Mononuclear cell (primary cell): Measurements from ENCODE around the gene NACC2. TPM values are rescaled to one million over a fixed set of nuclear protein-coding genes. Genes with fewer than 3 reads are reported as not detected.

Source experiments
- H3K27me3 ChIP-seq: 2 replicates; pipeline ENCODE4 v1.6.0; 2011; ENCODE audit warnings: low read length, control low read depth; ENCODE audit not compliant: insufficient read depth
- H3K4me1 ChIP-seq: 2 replicates; pipeline ENCODE4 v1.5.1; 2011; ENCODE audit warnings: mild to moderate bottlenecking, low read length, control low read depth; ENCODE audit not compliant: insufficient read depth
- H3K4me3 ChIP-seq: 2 replicates; pipeline ENCODE4 v1.5.1; 2011; ENCODE audit warnings: mild to moderate bottlenecking, low read length, moderate library complexity
- H3K9me3 ChIP-seq: 2 replicates; pipeline ENCODE4 v1.5.1; 2011; ENCODE audit warnings: low read depth, mild to moderate bottlenecking, control low read depth, low read length
- total RNA-seq: library from RNA; depleted of rRNA; stranded (reverse); fragments of >200 nt; gene quantifications from one replicate; pipeline ENCODE4 v1.2.3, GENCODE V29; 2012

Gene NACC2
- total RNA-seq, 1 donor, result 9.2 TPM

DNA sequence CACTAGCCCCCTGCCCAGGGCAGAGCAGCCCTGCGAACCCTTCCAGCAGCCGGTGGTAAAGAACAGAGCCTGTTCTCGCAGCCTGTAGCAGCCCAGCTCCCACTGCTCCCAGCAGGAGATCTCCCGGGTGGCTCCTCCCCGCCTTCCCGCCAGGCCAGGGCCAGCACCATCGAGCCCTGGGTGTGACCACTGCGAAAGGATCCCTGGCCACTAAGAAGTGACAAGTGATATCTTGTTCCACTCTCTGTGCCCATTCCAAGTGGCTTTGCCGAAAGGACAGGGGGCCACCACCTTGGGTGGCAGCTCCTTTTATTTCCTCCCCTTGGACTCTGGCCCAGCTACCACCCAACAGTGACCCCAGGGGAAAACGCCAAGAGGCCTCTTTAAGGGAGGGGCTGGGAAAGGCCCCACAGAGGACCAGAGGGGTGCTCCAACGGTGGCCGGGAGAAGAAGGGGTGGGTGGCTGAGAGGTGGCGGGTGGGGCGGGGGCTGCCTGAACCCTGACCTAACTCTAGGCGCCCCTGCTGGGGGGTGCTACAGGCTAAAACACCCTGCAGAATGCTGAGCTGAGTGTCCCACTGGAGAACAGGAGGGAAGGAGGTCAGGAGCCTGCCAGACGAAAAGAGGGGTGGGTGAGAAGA is 1.6 kb downstream of the NACC2 start:
- peak overlapping the region; percentile 49 for H3K4me3 ChIP-seq
- H3K27me3 ChIP-seq, result no peaks in the 10 kb centered on the region
- H3K4me1 ChIP-seq, result peaks cover 52% of the 10 kb centered on the region
- H3K9me3 ChIP-seq, result no peaks in the 10 kb centered on the region

DNA sequence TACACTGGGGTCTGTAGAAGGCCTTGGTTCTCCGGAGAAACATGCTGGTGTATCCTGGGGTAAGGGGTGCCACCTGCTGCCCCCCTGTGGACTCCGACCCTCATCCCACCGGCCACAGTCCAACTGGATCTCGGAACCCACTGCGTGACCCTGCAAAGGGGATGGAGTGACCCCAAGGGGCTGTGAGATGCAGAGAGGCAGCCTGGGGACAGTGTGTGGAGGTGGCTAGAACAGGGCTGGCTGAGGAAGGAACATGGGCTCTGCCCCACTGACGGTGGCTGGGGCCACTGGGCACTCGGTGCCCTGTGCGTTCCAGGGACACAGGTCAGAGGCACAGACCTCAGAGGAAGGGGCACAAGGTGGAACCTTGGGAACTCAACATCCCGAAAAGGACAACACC is 2.3 kb downstream of the NACC2 start:
- peaks cover 57% of the 10 kb centered on the region for H3K4me1 ChIP-seq
- H3K9me3 ChIP-seq, result no peaks in the 10 kb centered on the region
- no peaks in the 10 kb centered on the region for H3K27me3 ChIP-seq
- no peak overlapping the region for H3K4me3 ChIP-seq

DNA sequence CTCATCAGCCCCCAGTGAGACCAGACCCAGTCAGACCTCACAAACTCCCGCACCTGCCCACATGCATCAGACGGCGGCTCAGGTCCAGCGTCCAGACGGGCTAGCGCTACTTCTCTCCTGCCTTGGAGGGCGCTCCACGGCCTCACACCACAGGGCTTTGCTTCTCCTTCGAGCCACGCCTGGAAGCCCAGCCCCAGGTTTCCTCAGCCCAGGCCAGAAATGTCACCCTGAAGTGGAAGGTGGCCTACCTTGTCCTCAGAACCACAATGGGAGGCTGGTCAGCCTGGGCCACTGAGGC is 2.8 kb downstream of the NACC2 start:
- peaks cover 57% of the 10 kb centered on the region for H3K4me1 ChIP-seq
- H3K4me3 ChIP-seq, result no peak overlapping the region
- H3K27me3 ChIP-seq, result no peaks in the 10 kb centered on the region
- no peaks in the 10 kb centered on the region for H3K9me3 ChIP-seq

DNA sequence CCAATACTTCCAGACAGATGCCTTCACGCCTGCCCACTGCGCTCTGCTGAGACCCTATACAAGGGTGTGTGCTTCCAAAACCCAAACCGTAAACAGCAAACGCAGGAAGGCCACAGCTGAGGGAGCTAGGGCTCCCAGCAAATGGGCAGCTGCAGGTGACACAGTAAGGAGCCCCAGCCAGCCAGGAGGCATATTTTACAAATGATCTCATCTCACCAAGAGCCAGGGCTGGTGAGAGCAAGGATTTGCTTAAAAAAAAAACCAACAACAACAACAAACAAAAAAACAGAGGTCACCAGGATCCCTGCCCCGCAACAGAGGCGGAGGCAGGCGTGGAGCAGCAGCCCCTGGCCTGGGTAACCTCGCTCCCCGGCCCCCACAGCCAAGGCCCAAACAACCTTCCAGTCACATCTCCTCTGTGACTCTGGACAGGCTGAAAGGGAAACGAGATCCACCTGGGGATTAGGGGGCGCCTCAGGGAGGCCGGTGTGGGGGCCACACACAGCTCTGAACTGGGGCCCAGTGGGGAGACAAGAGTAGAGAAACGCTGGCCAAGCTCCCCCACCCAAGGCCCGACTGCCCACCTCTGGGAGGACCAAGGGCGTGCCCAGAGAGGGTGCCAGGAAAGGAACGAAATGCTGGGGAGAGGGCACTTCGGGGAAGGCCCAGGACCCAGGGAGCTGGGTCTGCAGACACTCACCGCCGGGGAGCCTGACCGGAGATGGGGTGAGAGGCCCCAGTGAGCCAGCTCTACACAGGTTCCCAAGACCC is 3.3 kb downstream of the NACC2 start:
- Histone ChIP-seq H3K4me1 (peaks cover 57% of the 10 kb centered on the region), H3K9me3 (no peaks in the 10 kb centered on the region), H3K27me3 (no peaks in the 10 kb centered on the region), H3K4me3 (no peak overlapping the region)

DNA sequence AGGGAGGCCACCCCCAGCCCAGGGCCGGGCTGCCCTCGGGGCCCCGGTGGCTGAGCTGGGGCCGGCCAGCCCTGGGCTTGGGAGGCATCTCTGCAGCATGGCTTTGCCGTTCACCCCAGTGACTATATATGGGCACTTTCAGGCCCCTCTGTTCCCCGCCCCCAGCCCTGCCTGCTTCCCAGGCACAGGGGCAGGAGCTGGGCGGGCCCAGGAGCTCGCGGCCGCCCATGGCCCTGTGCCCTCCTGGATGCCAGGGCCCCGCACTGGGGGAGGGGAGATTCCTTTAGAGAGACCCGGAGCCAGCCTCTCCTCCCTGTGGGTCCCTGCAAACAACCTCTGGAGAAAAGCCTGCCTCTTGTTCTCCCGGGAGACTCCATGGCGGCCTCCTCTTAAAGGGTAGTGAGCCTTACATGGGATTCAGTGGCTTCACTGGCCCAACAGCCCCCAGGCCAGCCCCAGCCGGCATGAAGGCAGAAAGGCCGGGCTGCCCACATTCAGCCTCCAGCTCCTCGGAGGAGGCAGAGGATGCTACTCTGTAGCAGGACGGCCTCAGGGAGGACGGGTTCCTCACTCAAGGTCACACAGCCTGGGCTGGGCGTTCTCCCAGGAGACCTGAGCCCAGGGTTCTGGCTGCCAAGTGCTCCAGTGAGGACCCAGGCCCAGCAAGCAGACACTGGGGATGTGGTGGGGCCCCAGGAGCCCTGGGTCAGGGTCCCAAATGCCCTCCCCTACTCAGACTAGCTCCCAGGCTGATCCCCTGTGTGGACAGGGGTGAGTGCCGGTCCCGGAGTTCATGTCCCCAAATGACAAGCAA is 4.1 kb downstream of the NACC2 start:
- Histone ChIP-seq H3K27me3 (no peaks in the 10 kb centered on the region), H3K9me3 (no peaks in the 10 kb centered on the region), H3K4me3 (no peak overlapping the region), H3K4me1 (peaks cover 53% of the 10 kb centered on the region)

DNA sequence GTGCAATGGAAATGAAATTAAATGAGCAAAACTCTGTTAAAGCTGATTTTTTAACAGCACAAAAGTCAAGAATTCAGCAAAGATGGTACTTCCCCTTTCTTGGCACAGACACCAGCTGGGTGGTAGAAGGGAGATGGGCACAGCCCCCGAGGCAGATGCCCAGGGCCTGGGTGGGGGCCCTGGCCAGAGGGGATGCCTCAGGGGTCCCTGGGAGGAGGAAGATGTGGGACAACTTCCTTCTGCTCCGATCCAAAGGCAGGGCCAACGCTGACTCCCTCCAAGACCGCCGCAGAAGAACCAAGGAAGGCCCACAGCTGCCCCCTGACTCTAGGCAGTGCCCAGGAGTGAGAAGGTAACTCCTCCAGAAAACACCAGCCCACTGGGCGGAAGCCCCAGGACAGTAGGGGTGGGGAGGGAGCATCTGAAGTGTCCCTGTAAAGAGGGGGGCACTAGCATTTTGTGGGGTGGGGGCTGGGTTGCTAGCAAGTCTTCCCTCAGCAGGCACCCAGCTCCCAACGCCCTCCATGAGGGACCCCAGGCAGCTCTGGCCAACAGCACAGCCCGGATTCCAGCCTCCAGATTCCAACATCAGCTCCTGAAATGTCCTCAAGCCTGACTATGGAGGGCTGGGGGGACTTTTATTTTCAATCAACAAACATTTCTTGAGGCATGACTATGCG is 4.9 kb downstream of the NACC2 start:
- Histone ChIP-seq H3K4me3 (no peak overlapping the region), H3K4me1 (peaks cover 50% of the 10 kb centered on the region), H3K27me3 (no peaks in the 10 kb centered on the region), H3K9me3 (no peaks in the 10 kb centered on the region)

DNA sequence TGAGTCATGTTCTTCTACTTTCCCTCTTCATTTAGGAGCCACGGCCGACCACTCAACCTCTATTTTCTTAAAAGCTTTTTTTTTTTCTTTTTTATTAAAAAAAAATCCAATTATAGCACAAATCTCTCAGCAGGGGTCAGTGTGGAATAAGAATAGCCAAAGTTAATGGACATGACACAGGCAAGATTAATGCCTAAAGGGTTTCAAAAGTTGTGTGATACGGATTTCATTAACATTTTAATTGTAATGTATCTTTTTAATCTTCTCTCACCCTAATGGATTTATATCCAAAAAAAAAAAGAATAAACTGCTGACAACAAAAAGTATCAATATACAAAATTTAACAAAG is 5.4 kb downstream of the NACC2 start:
- Histone ChIP-seq H3K4me1 (peaks cover 50% of the 10 kb centered on the region), H3K4me3 (no peak overlapping the region), H3K27me3 (no peaks in the 10 kb centered on the region), H3K9me3 (no peaks in the 10 kb centered on the region)

DNA sequence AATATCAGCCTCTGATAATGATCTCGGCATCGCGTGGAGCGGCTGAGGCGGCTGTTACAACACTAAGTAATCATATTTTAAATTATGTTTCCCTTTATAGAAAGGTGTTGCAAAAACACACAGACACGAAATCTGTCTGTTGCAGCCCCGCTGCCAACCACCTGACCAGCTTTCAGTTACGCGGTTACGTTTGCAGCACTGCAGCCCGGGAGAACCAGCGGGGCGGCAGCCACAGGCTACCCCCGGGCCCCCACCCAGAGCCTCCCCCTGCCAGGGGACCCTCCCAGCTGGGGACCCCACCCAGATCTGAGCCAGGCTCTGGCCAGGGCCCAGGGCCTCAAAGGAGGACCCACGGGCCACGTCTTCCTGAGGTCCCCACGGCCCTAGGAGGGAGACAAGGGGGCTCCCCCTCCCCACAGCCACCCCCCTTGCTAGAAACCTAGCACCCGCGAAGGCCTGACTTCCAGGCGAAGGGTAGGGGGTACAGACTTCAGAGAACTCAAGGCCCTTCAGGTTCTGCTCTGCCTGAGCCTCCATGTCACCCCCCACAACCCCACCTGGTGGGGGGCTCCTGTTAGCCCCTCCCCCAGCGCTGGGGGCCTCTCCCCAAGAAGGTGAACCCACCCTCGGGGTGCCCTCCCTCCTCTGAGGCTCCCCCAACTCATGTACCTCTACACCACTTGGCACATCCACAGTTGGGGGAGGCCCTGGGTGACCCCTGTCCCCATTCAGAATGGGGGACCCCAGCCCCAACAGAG is 6.0 kb downstream of the NACC2 start:
- no peaks in the 10 kb centered on the region for H3K27me3 ChIP-seq
- no peak overlapping the region for H3K4me3 ChIP-seq
- H3K4me1 ChIP-seq, result peaks cover 46% of the 10 kb centered on the region
- no peaks in the 10 kb centered on the region for H3K9me3 ChIP-seq

DNA sequence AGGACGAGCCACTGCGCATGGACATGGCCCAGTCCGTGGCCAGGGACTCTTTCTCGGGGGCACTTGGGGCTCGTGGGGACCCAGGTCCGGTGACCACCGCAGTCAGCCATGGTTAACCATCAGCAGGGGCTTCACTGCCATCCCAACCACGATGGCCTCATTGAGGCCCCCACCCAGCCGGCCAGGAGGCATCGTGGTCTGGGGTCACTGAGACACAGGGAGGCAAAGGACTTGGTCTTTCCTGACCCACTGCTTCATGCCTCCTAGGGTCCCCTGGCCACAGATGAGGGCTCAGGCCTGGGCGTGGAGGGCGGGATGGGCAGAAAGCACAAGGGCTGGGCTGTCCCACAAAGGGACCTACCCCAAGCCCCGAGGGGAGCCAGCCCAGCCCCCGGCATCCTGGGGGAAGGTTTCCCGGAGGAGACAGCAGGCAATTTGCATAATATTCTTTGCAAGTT is 6.6 kb downstream of the NACC2 start:
- peaks cover 41% of the 10 kb centered on the region for H3K4me1 ChIP-seq
- H3K4me3 ChIP-seq, result no peak overlapping the region
- H3K27me3 ChIP-seq, result no peaks in the 10 kb centered on the region
- H3K9me3 ChIP-seq, result no peaks in the 10 kb centered on the region

DNA sequence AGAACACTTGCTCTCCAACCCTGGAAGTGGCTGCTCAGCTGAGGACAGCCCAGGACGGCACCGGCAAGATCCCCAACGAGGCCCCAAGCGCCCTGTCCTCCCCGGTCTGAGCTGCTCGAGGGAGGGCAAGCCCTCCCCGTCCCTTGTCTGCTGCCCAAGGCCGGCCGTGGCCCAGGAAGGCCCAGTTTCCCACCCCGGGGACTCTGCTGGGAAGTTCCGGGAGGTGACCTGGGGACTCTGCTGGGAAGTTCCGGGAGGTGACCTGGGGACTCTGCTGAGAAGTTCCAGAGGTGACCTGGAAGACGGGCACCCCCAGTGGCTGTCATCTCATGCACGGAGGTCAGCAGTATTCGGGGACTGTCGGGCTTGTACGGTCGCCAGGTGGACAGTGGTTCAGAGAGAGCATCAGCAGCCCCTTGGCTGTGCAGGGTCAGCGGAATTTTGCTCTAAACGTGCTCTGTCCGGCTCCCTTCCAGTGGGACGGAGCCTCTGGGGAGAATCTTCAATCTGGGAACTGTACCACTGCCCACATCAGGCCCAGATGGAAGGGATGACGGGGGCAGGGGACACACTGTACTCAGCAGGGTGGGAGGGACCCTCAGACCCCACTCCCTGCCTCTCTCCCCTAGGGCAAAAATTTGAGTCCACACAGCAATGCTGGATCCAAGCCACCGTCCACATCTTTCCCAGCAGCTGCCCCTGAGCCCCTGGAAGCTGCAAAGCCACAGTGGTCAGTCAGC is 7.2 kb downstream of the NACC2 start:
- Histone ChIP-seq H3K9me3 (no peaks in the 10 kb centered on the region), H3K27me3 (no peaks in the 10 kb centered on the region), H3K4me3 (no peak overlapping the region), H3K4me1 (peaks cover 35% of the 10 kb centered on the region)

DNA sequence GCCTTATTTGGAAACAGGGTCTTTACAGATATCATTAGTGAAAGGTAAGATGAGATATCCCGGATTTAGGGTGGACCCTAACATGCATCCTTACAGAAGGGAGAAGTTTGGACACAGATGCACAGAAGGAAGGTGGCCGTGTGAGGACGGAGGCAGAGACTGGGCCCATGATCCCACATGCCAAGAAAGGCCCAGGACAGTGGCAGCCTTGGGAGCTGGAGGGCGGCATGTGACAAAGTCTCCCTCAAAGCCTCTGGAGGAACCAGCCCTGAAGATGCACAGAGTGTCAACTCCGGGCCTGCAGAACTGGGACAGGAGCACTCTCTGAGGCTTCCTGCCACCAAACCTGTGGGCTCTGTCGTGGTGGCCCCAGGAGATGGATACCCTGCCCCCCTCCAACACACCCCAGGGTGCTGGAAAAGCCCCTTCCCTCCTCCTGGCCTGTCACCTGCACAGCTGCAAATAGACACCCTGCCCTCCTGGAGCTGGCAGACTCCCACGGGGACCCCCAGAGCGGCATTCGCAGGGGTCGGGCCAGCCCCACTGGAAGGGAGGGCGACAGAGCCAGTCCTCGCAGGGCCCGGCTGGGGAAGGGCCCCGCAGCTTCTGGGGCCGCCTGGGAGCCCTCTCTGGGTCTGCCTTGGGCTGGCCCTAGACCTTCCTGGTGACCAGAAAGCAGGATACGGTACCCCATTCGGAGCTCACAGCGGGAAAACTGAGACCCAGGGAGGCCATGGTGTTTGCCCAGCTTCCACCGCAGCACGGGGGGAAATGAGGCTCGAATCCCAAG is 7.9 kb downstream of the NACC2 start:
- Histone ChIP-seq H3K9me3 (no peaks in the 10 kb centered on the region), H3K4me1 (peaks cover 32% of the 10 kb centered on the region), H3K4me3 (no peak overlapping the region), H3K27me3 (no peaks in the 10 kb centered on the region)

DNA sequence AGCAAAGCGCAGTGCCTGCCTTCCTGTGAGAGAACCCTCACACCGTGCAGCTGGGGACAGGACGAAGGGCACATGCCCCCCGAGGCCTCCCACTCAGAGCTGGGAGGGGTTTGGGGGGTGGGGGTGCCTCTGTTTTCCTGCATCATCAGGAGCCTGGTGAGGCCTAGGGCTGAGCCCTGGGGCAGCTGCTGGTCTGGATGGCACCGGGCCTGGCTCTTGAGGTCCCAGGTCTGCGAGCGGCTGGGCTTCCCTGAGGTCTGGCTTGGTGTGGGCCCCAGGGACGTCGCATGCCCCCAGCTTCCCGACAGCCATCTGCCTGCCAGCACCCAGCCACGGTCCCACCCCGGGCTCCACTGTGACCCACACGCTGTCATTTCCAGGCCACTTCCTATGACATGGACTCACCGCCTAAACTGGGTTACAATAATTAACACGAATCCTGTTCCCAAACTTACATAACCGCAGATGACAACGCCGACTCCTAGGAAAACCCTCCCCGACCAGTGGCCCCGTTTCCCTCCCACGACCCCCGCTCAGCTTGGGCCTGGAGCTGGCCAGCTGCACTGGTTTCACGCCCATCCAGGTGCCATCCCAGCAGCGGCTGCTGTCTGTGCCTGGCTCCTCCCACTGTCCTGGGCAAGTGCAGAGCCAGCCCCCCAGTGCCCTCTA is 8.7 kb downstream of the NACC2 start:
- no peaks in the 10 kb centered on the region for H3K9me3 ChIP-seq
- no peaks in the 10 kb centered on the region for H3K27me3 ChIP-seq
- no peak overlapping the region for H3K4me3 ChIP-seq
- peaks cover 32% of the 10 kb centered on the region for H3K4me1 ChIP-seq

DNA sequence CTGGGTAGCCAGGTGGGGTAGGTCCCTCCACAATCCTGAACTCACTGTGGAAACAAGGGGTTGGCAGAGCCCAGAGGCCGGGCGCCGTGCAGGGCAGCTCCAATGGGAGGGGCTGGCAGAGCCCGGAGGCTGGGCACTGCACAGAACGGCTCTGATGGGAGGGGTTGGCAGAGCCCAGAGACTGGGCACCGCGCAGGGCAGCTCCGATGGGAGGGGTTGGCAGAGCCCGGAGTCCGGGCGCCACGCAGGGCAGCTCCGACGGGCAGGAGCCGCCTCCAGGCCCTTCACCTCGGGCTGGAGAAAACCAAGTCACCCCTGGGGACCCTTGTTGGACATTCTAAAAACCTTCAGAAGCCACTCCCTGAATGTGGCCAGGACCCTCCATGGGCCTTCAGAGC is 9.3 kb downstream of the NACC2 start:
- H3K4me1 ChIP-seq, result peaks cover 33% of the 10 kb centered on the region
- H3K4me3 ChIP-seq, result no peak overlapping the region

More for the DNA sequence above, 9.3 kb downstream of the NACC2 start:
- no peaks in the 10 kb centered on the region for H3K9me3 ChIP-seq
- no peaks in the 10 kb centered on the region for H3K27me3 ChIP-seq
